ENCODE data around the gene PPP1R8. TPM values are rescaled to one million over a fixed set of nuclear protein-coding genes. Genes with fewer than 3 reads are reported as not detected.

Gene PPP1R8
- total and polyA plus RNA-seq, 9 donors, result 24.9 to 49.0 (median 37.4) TPM

- Histone ChIP-seq H3K4me1 (ENCODE audit: insufficient read depth) (no peaks in the 10 kb centered on the region), H3K4me3 (no peak overlapping the region), H3K27ac (no peak overlapping the region), H3K9me3 (no peaks in the 10 kb centered on the region), H3K36me3 (no peaks in the 10 kb centered on the region), H3K27me3 (no peaks in the 10 kb centered on the region)
- TF ChIP-seq EP300 (IDR thresholded peaks at IDR 0.05) (no peak), POLR2A (IDR thresholded peaks at IDR 0.05) (no peak), CTCF (IDR thresholded peaks at IDR 0.05) (no peak)
- 84 to 91% (median 89%) methylated on average over 13 of the region's 13 CpGs for WGBS, 3 donors
- no peak for DNase-seq
- intact Hi-C loops (cut with DNase I), result no loop called here
Measured at GRCh38 chr1:27883536-27883935, 53.0 kb downstream of the PPP1R8 start.

GRCh38 chr1:27884006-27884954 lies 53.7 kb downstream of the PPP1R8 start:
- WGBS, 3 donors, result 84 to 86% (median 84%) methylated on average over 24 of the region's 24 CpGs
- Histone ChIP-seq H3K36me3 (no peaks in the 10 kb centered on the region), H3K27ac (no peak overlapping the region), H3K27me3 (no peaks in the 10 kb centered on the region), H3K9me3 (no peaks in the 10 kb centered on the region), H3K4me3 (no peak overlapping the region), H3K4me1 (ENCODE audit: insufficient read depth) (no peaks in the 10 kb centered on the region)
- intact Hi-C loops (cut with DNase I), result no loop called here
- no peak for DNase-seq
- TF ChIP-seq CTCF (IDR thresholded peaks at IDR 0.05) (no peak), POLR2A (IDR thresholded peaks at IDR 0.05) (no peak), EP300 (IDR thresholded peaks at IDR 0.05) (no peak)

GRCh38 chr1:27885114-27885528 lies 54.5 kb downstream of the PPP1R8 start:
- Histone ChIP-seq H3K4me1 (ENCODE audit: insufficient read depth) (no peaks in the 10 kb centered on the region), H3K27ac (no peak overlapping the region), H3K27me3 (no peaks in the 10 kb centered on the region), H3K9me3 (no peaks in the 10 kb centered on the region), H3K4me3 (no peak overlapping the region), H3K36me3 (no peaks in the 10 kb centered on the region)
- 86 to 89% (median 88%) methylated on average over 8 of the region's 8 CpGs for WGBS, 3 donors
- intact Hi-C loops (cut with DNase I), result no loop called here
- TF ChIP-seq EP300 (IDR thresholded peaks at IDR 0.05) (no peak), POLR2A (IDR thresholded peaks at IDR 0.05) (no peak), CTCF (IDR thresholded peaks at IDR 0.05) (no peak)
- no peak for DNase-seq

GRCh38 chr1:27885621-27886352 lies 55.2 kb downstream of the PPP1R8 start:
- Histone ChIP-seq H3K36me3 (no peaks in the 10 kb centered on the region), H3K4me3 (no peak overlapping the region), H3K27ac (no peak overlapping the region), H3K9me3 (no peaks in the 10 kb centered on the region), H3K4me1 (ENCODE audit: insufficient read depth) (no peaks in the 10 kb centered on the region), H3K27me3 (no peaks in the 10 kb centered on the region)
- WGBS, 3 donors, result 87 to 91% (median 88%) methylated on average over 15 of the region's 15 CpGs
- DNase-seq, result no peak
- intact Hi-C loops (cut with DNase I), result no loop called here
- no peak for TF ChIP-seq EP300 (IDR thresholded peaks at IDR 0.05)

All from ovary (tissue), 9 donors.